Measurements from ENCODE around the gene TAF6L.

DNA sequence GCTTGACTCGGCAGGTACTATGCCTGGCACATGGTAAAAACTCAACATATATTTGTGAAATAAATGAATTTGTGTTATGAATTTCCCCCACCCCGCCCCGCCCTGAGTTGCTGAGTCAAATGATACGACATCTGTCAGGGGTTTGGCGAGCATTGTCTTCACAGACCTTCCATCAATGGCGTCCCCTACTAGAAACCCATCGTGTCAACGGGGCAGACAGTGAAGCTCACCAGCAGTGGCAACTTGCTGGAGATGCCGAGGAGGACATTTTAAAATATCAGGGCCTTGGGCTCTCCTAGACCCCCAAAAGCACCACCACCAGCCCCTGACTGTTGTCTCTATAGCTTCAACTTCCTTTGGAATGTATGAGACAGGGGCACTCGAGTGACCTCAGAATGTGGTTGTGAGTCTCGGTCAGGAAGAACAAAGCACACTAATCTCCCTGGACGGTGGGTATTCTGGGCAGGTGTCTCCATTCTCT, 34.8 kb downstream of the TAF6L start:
- TF ChIP-seq RXRA (IDR thresholded peaks at IDR 0.05; ENCODE audit: insufficient read depth, low read depth, low read length) (no peak), POLR2A (IDR thresholded peaks at IDR 0.05; ENCODE audit: control extremely low read depth in 1 of 2, low read depth in 2 of 2, low read length in 2 of 2) (no peak)

Measured in H1 (cell line).